Measurements from ENCODE around the gene GSTM2.

GSTM2 gene

DNA sequence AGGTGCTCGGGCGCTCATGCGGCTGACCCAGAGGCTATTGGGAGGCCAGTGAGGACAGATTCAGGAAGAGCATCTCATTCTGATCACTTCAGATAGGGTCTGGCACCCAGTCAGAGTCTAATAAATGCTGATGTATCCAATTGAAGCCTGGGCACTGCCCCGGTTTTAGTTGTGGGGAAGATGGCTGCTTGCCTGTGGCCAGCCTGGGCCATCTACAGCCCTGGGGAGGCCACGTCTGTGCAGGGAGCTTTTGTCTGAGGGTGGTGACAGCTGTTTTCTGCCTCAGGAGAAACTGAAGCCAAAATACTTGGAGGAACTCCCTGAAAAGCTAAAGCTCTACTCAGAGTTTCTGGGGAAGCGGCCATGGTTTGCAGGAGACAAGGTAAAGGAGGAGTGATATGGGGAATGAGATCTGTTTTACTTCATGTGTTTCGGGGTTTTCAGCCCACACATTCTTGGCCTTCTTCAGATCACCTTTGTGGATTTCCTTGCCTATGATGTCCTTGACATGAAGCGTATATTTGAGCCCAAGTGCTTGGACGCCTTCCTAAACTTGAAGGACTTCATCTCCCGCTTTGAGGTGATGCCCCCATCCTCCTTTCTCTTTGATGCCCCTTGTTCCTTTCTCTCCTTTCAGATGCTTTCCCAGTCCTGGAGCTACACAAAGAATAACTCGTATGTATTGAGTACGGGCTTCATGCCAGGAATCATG is 47.0 kb downstream of the GSTM2 start:
- Histone ChIP-seq H3K4me1 (ENCODE audit: control insufficient read depth, insufficient read depth, low read length) (no peaks in the 10 kb centered on the region), H3K4me3 (ENCODE audit: low read depth, low read length) (no peak overlapping the region), H3K27ac (ENCODE audit: extremely low read depth, low read depth, low read length) (no peak overlapping the region), H3K36me3 (ENCODE audit: control insufficient read depth in 2 of 2, insufficient read depth in 1 of 2, low read length in 2 of 2) (no peaks in the 10 kb centered on the region), H3K9me3 (ENCODE audit: control insufficient read depth, insufficient read depth, low read depth, low read length) (no peaks in the 10 kb centered on the region)
- POLR2A ChIA-PET, result no interaction called here
- TF ChIP-seq ZNF169 (tag by site-specific recombination; IDR thresholded peaks at IDR 0.05), result no peak
- CTCF ChIA-PET, result no interaction called here

DNA sequence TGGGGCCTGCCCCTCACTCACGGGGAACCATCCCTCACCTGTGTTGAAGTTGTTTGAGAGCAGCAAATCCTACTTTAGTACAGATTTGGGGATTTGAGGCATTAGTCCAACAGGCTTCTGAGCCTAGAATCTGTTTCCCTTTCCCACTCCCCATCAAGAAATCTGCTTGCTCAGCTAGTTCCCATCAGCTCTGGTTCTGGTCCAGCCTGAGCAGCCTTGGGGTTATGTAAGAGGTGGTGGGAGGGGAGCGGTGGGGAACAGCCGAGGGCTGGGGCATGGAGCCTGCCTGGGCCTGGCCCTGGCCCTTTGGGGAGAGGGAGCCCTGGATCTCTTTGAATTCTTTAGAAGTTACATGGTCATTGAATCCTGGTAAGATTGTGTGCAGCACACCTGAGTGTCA is 48.3 kb downstream of the GSTM2 start:
- Histone ChIP-seq H3K27ac (ENCODE audit: extremely low read depth, low read depth, low read length) (no peak overlapping the region), H3K9me3 (ENCODE audit: control insufficient read depth, insufficient read depth, low read depth, low read length) (no peaks in the 10 kb centered on the region), H3K4me1 (ENCODE audit: control insufficient read depth, insufficient read depth, low read length) (no peaks in the 10 kb centered on the region), H3K4me3 (ENCODE audit: low read depth, low read length) (no peak overlapping the region), H3K36me3 (ENCODE audit: control insufficient read depth in 2 of 2, insufficient read depth in 1 of 2, low read length in 2 of 2) (no peaks in the 10 kb centered on the region)
- ChIA-PET CTCF (interaction anchor here (2.3 kb wide), 1 partner anchor 76 kb away, joined by 12 read pairs; no protein-coding TSS in a partner anchor), POLR2A (no interaction called here)
- TF ChIP-seq ZNF155 (tag by site-specific recombination; IDR thresholded peaks at IDR 0.05) (no peak), ZNF2 (tag by site-specific recombination; IDR thresholded peaks at IDR 0.05) (no peak), MYNN (tag by site-specific recombination; IDR thresholded peaks at IDR 0.05; ENCODE audit: borderline replicate concordance) (no peak), ZNF132 (tag by site-specific recombination; IDR thresholded peaks at IDR 0.05; ENCODE audit: borderline replicate concordance) (no peak), ZNF157 (tag by site-specific recombination; IDR thresholded peaks at IDR 0.05) (no peak), PRDM4 (tag by site-specific recombination; IDR thresholded peaks at IDR 0.05) (no peak)
- TF ChIP-seq, protein P1, sequence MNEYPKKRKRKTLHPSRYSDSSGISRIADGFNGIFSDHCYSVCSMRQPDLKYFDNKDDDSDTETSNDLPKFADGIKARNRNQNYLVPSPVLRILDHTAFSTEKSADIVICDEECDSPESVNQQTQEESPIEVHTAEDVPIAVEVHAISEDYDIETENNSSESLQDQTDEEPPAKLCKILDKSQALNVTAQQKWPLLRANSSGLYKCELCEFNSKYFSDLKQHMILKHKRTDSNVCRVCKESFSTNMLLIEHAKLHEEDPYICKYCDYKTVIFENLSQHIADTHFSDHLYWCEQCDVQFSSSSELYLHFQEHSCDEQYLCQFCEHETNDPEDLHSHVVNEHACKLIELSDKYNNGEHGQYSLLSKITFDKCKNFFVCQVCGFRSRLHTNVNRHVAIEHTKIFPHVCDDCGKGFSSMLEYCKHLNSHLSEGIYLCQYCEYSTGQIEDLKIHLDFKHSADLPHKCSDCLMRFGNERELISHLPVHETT (tag by site-specific recombination; IDR thresholded peaks at IDR 0.05), result no peak

- Histone ChIP-seq H3K36me3 (ENCODE audit: control insufficient read depth in 2 of 2, insufficient read depth in 1 of 2, low read length in 2 of 2) (no peaks in the 10 kb centered on the region), H3K4me3 (ENCODE audit: low read depth, low read length) (no peak overlapping the region), H3K9me3 (ENCODE audit: control insufficient read depth, insufficient read depth, low read depth, low read length) (no peaks in the 10 kb centered on the region), H3K4me1 (ENCODE audit: control insufficient read depth, insufficient read depth, low read length) (no peaks in the 10 kb centered on the region), H3K27ac (ENCODE audit: extremely low read depth, low read depth, low read length) (no peak overlapping the region)
- POLR2A ChIA-PET, result no interaction called here
- CTCF ChIA-PET, result interaction anchor here (0.8 to 2.3 kb wide), 2 partner anchors 77 to 267 kb away, joined by 3 to 12 read pairs; no protein-coding TSS in a partner anchor
- TF ChIP-seq ZNF654 (tag by site-specific recombination; IDR thresholded peaks at IDR 0.05; ENCODE audit: low read depth) (no peak), ZNF623 (tag by site-specific recombination; IDR thresholded peaks at IDR 0.05) (no peak), ZNF76 (tag by site-specific recombination; IDR thresholded peaks at IDR 0.05; ENCODE audit: borderline replicate concordance, low read depth) (no peak), ZNF274 (IDR thresholded peaks at IDR 0.05; ENCODE audit: low read length) (no peak), ZNF274 (tag by site-specific recombination; IDR thresholded peaks at IDR 0.05; ENCODE audit: borderline replicate concordance) (no peak), ZNF112 (tag by site-specific recombination; IDR thresholded peaks at IDR 0.05) (no peak), SP7 (tag by site-specific recombination; IDR thresholded peaks at IDR 0.05) (no peak), ZBTB1 (tag by site-specific recombination; IDR thresholded peaks at IDR 0.05) (no peak), ZNF843 (tag by site-specific recombination; IDR thresholded peaks at IDR 0.05) (no peak), ZNF677 (tag by site-specific recombination; IDR thresholded peaks at IDR 0.05) (no peak), ZBTB48 (tag by site-specific recombination; IDR thresholded peaks at IDR 0.05) (no peak), ZNF292 (tag by site-specific recombination; IDR thresholded peaks at IDR 0.05; ENCODE audit: borderline replicate concordance, low read depth) (no peak), ZSCAN4 (tag by site-specific recombination; IDR thresholded peaks at IDR 0.05) (no peak), ZNF555 (tag by site-specific recombination; conservative IDR thresholded peaks at IDR 0.05) (no peak), ZNF596 (tag by site-specific recombination; IDR thresholded peaks at IDR 0.05) (no peak), PRDM1 (tag by site-specific recombination; IDR thresholded peaks at IDR 0.05) (no peak), ZNF37A (tag by site-specific recombination; IDR thresholded peaks at IDR 0.05) (no peak), TRIM28 (IDR thresholded peaks at IDR 0.05; ENCODE audit: borderline replicate concordance, low read length) (no peak), ZNF221 (tag by site-specific recombination; IDR thresholded peaks at IDR 0.05; ENCODE audit: borderline replicate concordance) (no peak), ZNF114 (tag by site-specific recombination; IDR thresholded peaks at IDR 0.05) (no peak)
Measured at GRCh38 chr1:109716570-109717090, 48.8 kb downstream of the GSTM2 start.

All from HEK293 (cell line).